Activated CD8-positive, alpha-beta memory T cell treated with anti-CD3 and anti-CD28 coated beads, Interleukin-2, amount 50 U/mL, for 24 hours (primary cell): ENCODE results near the gene MYO6.
"Not testable (repeated sequence)": the region's sequence is repeated elsewhere in the genome, so short reads cannot be mapped to it uniquely, and the experiment has no call there.

Experiments
- DNase-seq: peaks from one replicate; pipeline ENCODE4 v3.0.0-alpha.2; 2020; ENCODE audit errors: extremely low read depth

Gene MYO6

GRCh38 chr6:75893058-75893775 lies 144.2 kb downstream of the MYO6 start:
- no peak for DNase-seq

DNA sequence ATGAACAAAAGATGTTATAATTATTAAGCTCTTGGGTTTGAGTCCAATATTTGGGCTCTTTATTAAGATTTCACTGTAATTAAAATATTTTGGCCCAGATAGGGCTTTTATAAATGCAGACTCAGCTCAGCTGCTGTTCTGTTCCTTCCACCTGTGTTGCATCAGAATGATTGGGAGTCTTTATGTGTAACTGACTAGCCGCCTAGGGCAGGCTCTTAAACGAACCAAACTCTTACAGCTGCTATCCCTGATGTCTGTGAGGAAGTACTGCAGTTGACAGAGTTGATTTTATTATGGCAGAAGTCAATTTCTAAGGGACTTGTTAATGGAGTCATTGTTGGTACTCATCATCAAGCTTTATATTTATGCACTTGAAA lies 144.7 kb downstream of the MYO6 start:
- no peak for DNase-seq

DNA sequence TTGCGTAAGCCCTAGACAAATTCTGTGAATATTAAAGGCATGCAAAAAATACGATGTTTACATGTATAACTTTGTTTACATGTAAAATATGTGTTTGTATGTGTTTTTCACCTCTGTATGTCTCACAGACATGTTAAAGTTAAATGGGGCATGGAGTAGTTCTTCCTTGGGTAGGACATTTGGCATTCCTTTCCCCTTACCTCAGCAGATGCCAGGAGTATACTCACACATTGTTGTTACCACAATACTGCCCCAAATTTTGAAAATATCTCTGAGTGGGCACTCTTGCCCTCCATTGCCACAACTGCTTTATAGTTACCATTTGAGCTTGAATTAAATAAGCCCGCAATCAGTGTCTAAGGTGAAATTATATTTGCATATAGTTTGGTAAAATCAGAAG lies 147.5 kb downstream of the MYO6 start:
- DNase-seq, result no peak

DNA sequence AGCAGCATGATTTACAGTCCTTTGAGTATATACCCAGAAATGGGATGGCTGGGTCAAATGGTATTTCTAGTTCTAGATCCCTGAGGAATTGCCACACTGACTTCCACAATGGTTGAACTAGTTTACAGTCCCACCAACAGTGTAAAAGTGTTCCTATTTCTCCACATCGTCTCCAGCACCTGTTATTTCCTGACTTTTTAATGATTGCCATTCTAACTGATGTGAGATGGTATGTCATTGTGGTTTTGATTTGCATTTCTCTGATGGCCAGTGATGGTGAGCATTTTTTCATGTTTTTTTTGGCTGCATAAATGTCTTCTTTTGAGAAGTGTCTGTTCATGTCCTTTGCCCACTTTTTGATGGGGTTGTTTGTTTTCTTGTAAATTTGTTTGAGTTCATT lies 151.2 kb downstream of the MYO6 start:
- DNase-seq, result not testable (repeated sequence)

DNA sequence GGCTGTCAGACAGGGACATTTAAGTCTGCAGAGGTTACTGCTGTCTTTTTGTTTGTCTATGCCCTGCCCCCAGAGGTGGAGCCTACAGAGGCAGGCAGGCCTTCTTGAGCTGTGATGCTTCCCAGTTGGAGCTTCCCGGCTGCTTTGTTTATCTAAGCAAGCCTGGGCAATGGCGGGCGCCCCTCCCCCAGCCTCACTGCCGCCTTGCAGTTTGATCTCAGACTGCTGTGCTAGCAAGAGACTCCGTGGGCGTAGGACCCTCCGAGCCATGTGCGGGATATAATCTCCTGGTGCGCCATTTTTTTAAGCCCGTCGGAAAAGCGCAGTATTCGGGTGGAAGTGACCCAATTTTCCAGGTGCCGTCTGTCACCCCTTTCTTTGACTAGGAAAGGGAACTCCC lies 156.1 kb downstream of the MYO6 start:
- DNase-seq, result not testable (repeated sequence)

- DNase-seq, result no peak
Measured at GRCh38 chr6:75906871-75907270, 157.8 kb downstream of the MYO6 start.

- no peak for DNase-seq
Measured at GRCh38 chr6:75907444-75907843, 158.4 kb downstream of the MYO6 start.

DNA sequence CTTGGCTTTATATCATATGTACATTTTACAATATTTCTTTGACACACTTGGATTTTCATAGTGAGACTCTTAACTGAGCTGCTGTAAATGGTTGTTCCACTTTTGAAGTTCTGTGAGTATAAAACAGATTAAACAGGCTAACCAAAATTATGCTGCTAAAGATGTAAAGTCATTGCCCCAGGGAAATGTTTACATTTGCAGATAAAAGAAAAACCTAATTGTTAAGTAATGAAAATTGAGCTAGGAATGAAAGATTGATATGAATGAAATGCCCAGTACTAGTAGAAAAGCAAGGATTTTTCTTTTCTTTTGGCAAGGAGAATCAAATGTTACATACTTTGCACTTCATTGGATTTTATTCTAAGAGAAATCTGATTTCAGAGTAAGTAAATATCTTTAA lies 164.0 kb downstream of the MYO6 start:
- DNase-seq, result no peak

DNA sequence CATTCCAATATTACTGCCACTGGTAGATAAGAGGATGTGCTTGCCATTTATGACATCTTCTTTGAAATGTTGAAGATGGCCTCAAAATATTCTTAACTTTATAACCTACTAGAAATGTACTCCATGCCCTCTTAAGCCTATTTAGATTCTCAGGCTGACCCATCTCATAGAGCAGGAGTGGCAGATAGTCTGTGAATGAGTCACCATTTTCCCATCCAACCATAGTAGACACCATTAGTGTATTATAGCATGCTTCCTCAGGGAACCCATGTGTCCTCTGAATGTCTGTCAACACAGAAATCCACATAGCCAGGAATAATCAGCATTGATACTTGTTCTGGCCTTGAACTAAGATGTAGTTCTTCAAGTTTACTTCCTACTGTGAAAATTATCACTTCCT lies 173.2 kb downstream of the MYO6 start:
- DNase-seq, result no peak

- no peak for DNase-seq
Measured at GRCh38 chr6:75926293-75927168, 177.5 kb downstream of the MYO6 start.

DNA sequence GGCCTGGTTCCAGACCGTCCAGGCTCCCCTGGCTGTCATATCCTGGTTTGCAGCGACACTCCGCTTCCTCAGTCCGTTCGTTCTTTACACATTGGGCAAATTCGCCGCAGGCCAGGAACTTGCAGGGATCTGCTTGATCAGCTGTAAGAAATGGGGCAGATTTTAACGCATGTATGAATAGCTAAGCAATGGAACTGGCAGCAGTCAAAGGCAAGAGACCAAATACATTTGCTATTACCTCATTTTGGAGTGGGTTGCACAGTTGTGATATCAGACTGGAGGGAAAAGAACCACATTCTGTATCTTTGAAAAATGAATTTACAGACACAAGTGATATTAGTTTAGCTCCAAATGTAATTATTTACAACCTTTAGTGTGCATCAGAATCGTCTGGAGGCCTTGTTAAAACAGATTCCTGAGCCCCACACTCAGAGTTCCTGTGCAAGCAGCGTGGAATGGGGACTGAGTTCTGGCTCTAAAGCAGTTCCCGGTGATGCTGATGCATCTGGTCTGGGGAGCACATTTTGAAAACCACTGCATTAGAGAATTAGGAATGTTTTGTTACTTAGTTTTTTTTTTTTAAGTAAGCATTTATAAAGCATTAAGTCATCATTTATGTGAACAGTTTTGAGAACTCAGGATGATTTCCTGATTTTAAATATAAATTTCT lies 182.1 kb downstream of the MYO6 start:
- no peak for DNase-seq

DNA sequence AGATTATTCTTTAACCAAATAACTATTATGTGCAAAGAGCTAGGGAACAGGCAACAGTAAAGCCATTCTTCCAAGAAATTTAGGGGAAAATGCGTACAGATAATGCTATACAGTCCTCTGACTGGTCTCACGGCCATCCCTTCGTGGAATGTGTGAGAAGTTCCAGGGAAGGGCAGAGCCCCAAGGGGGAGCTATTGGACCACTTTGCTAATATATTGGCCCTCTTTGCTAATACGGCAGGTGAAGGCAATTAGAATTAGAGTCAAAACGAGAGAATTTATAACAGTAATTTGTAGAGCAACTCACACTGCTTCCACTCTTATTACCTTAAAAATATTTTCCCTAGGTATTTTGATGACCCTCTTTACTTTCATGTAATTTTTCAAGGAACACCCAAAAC lies 183.0 kb downstream of the MYO6 start:
- no peak for DNase-seq

DNA sequence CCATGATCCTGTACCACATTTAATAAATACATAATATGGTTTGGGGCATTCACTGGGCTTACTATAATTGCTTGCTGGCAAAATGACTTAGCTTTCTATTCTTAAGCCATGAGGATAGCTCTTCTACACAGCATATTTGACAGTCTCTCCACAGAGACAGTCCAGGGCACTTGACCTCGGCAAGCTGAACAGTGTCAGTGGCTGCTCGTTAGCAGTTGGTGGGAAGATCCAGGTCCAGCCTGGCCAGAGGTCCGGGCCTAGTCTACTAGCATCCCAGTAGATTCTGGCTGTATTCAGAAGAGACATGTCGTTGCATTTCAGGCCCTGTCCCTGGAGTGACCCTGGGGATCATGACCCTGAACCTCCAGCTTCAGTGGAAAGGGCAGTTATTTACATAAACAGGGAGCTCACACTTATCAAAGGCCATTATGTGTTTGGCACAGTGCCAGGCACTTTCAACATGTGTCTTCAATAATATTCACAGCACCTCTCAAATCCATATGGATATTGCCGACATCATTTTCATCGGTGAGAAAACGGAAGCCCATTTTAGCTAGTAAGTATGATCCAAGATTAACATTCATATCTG lies 184.4 kb downstream of the MYO6 start:
- DNase-seq, result no peak

DNA sequence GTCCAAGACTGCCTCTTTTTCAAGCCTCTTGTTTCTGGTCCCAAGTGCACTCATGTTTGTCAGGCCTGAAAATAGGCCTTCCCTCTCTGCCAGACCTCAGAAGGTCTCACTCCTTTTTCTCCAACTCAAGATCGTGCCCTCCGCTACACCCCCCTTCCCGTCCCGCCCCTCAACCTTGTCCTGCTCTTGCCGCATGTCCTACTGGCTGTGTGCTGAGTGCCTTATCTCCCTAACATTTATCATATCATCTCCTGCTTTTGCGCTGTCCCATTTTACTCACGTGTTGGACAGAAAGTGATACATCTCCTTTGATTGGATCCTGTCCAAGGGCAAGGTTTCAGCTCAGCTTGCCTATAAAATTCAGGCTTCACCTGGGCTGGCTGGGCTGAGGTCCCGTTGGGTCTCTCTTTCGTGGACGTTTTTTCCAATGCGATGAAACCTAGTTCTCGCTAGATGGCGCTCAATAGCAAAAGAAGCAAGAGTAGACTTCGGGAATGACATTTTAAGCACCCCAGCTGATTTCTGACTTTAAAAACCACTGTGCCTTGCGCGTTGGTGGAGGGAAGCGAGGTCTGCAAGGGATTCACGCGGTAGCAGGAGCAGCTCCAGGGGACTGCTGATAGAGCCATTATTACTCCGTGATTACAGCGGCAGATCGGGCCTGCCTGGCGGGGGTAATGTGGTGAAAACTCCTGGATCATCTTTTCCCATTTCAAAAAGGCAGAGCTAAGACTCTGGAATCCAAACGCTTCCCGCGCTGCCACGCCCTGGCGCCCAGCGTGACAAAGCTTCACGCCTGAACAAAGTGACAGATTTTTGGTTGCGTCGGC lies 185.8 kb downstream of the MYO6 start:
- no peak for DNase-seq

DNA sequence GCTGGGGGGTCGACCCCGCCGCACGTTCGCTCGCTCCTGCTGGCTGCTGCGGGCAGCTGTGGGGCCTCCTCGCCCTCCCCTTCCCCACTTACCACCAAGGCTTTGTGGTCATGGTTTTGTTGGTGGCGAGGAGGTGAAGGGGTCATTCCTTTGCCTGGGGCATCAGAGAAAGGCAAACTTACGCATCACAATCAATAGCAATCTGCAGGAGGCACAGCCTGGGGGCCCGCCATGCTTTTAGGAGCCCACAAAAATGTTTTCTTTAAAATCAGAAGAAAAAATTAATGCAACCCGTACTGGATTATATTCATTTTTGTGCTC lies 186.4 kb downstream of the MYO6 start:
- no peak for DNase-seq

DNA sequence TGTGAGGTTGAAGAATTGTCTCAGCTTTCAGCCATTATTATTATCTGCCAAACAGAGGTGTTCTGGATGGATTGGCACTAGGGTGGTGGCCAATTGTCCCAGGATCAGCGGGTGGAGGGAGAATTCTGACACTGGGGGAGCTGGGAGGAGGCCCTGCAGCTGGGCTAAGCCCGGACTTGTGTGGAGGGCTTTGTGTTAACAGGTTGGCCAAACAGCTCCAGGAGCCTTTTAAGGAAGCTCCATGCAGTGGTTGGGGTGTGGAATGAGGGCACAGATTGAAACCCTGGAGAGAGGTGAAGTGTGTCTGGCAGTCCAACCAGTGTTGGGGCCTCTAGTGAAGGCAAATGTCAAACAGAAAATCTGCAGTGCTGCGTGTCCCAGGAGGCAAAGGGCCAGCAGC lies 187.6 kb downstream of the MYO6 start:
- no peak for DNase-seq

GRCh38 chr6:75937846-75938245 lies 188.8 kb downstream of the MYO6 start:
- no peak for DNase-seq

DNA sequence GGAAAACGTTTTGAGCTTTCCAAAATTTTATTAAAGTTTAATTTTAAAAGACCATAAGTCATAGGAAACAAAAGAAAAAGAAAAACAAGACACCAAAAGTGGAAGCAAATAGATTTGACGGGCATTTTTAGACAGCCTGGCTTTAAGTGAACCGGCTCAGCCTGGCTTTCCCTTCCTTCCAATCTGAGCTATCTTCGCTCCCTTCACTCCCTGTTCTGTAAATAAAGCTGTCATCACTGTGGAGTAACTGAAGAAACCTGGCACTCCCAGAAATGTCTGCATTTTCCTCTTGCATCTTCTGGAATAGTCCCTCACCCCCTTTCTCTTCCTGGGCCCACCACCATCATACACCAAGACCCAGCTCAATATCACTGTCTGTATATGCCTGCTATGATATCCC lies 191.5 kb downstream of the MYO6 start:
- DNase-seq, result no peak

GRCh38 chr6:75941509-75941908 lies 192.5 kb downstream of the MYO6 start:
- no peak for DNase-seq

DNA sequence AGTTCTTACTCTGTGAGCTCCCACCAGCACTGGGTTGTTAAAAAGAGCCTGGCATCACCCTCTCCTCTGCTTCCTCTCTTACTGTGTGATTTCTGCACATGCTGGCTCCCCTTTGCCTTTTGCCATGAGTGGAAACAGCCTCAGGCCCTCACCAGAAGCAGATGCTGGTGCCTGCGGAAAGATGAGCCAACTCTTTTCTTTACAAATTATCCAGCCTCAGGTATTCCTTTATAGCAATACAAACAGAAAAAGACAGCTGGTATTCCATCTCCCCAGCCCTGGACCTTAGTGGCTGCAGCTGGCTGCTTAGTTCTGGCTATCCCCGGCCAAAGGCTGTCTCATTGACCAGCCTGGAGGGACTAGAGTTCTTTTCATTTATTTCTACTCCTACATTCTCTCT lies 194.3 kb downstream of the MYO6 start:
- no peak for DNase-seq

DNA sequence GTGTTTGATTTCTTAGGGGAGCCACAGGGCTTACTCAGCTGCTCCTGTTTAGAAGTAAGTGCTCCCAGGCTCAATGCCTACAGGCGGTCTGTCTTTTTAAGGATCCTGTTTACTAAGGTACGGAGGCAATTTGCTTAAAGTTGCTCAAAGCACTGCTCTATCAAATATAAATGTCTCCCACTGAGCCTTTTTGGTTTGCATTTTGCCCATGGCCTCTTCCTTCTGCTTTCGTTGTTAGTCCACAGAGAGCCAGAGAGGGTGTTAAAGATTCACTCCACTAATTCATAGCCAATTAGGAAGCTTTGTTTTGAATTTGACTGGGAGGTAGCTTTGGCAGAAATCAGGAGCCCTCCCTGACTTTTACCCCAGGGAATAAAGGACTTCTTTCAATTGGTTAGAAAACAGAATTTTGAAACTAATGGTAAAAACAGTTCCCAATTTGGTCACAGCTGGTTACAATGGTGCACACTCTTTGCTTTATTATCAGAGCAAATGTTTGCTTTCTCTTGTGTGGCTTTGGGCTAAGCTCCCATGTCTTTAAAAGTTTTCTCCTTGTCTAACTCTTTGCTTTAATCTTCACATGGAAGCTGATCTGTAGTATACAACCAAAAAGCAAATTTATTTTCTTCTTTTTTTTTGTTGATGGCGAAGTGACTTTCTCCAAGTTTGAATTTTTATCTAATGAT lies 197.2 kb downstream of the MYO6 start:
- no peak for DNase-seq
